RWPE2 (cell line): ENCODE data around the gene TOMM5.

ENCODE experiments used
- ATAC-seq: fragments of 200-7000 bp; cut with Tn5 transposase; 3 replicates; pipeline ENCODE4 v1.9.1; 2021; ENCODE audit warnings: low read depth
- DNase-seq: peaks from one replicate; pipeline ENCODE4 v3.0.0-alpha.2; 2020; ENCODE audit warnings: low spot score
- H3K27ac ChIP-seq: fragments of 450-650 bp; 2 replicates; pipeline ENCODE4 v1.5.1; 2017; ENCODE audit warnings: mild to moderate bottlenecking; ENCODE audit not compliant: poor library complexity, severe bottlenecking
- H3K27me3 ChIP-seq: fragments of 250-450 bp; sonication (Bioruptor Pico); 2 replicates; pipeline ENCODE4 v1.5.1; 2021; ENCODE audit warnings: mild to moderate bottlenecking, moderate library complexity; ENCODE audit not compliant: insufficient read depth, poor library complexity, severe bottlenecking
- H3K36me3 ChIP-seq: fragments of 250-450 bp; sonication (Bioruptor Pico); 2 replicates; pipeline ENCODE4 v1.5.1; 2020; ENCODE audit warnings: low read depth, mild to moderate bottlenecking, moderate library complexity
- H3K4me1 ChIP-seq: fragments of 250-450 bp; sonication (Bioruptor Pico); 2 replicates; pipeline ENCODE4 v1.5.1; 2021; ENCODE audit warnings: mild to moderate bottlenecking, moderate library complexity; ENCODE audit not compliant: insufficient read depth, poor library complexity, severe bottlenecking
- H3K4me3 ChIP-seq: fragments of 250-450 bp; sonication (Bioruptor Pico); 2 replicates; pipeline ENCODE4 v1.5.1; 2021; ENCODE audit warnings: mild to moderate bottlenecking, moderate library complexity; ENCODE audit not compliant: severe bottlenecking
- H3K9me3 ChIP-seq: fragments of 250-450 bp; sonication (Bioruptor Pico); 2 replicates; pipeline ENCODE4 v1.5.1; 2021; ENCODE audit warnings: mild to moderate bottlenecking, moderate library complexity; ENCODE audit not compliant: severe bottlenecking
- CTCF ChIP-seq: fragments of 450-650 bp; IDR thresholded peaks from one replicate; pipeline ENCODE4 v1.5.1; 2017; ENCODE audit warnings: mild to moderate bottlenecking, moderate library complexity; ENCODE audit not compliant: poor library complexity, severe bottlenecking

The TOMM5 gene

GRCh38 chr9:37625758-37626147 lies 33.4 kb upstream of the TOMM5 start:
- no peak for TF ChIP-seq CTCF
- H3K27me3 ChIP-seq: no peaks in the 10 kb centered on the region
- no peaks in the 10 kb centered on the region for H3K9me3 ChIP-seq
- no peak overlapping the region for H3K4me3 ChIP-seq
- no peaks in the 10 kb centered on the region for H3K4me1 ChIP-seq
- no peaks in the 10 kb centered on the region for H3K36me3 ChIP-seq
- DNase-seq (no peak), ATAC-seq (no peak)
- H3K27ac ChIP-seq: no peak overlapping the region

DNA sequence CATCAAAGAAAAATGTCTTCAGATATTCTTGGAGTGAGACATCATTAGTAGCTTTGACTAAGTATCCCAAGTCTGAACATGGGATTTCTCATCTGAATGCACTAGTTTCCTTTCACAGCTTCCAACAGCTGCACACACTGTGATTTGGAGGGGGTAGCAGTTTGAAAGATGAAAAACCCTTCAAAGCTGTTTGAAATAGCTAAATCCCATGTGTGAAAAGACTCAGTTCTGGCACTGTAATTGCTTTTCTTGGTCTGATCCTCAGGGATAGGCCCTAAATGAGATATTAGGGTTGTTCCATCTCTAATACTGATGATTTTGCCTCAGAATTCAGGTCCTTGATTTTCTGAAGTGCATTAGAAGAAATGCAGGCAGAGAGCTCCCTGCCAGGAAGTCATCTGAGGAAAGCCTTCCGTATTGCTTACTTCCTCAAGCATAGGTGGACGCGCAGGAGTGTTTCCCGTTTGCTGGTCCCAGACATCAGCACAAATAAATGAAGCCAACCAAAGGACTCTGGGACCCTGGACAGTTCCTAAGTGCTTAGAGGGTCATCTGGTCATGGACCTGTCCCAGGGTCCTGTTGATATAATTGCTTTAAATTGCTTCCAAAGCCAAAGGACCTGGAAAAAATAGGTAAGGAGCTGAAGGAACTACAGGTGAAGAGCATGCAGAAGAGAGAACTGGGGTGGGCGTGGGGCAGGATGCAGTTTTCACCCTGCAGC lies 32.8 kb upstream of the TOMM5 start:
- Histone ChIP-seq H3K4me3 (no peak overlapping the region), H3K4me1 (no peaks in the 10 kb centered on the region), H3K36me3 (no peaks in the 10 kb centered on the region), H3K9me3 (no peaks in the 10 kb centered on the region), H3K27ac (no peak overlapping the region), H3K27me3 (no peaks in the 10 kb centered on the region)
- TF ChIP-seq CTCF: no peak
- DNase-seq (no peak), ATAC-seq (no peak)

GRCh38 chr9:37624073-37624472 lies 31.7 kb upstream of the TOMM5 start:
- Histone ChIP-seq H3K36me3 (no peaks in the 10 kb centered on the region), H3K27ac (no peak overlapping the region), H3K9me3 (no peaks in the 10 kb centered on the region), H3K4me1 (no peaks in the 10 kb centered on the region), H3K4me3 (no peak overlapping the region), H3K27me3 (no peaks in the 10 kb centered on the region)
- DNase-seq: no peak
- no peak for ATAC-seq
- no peak for TF ChIP-seq CTCF

DNA sequence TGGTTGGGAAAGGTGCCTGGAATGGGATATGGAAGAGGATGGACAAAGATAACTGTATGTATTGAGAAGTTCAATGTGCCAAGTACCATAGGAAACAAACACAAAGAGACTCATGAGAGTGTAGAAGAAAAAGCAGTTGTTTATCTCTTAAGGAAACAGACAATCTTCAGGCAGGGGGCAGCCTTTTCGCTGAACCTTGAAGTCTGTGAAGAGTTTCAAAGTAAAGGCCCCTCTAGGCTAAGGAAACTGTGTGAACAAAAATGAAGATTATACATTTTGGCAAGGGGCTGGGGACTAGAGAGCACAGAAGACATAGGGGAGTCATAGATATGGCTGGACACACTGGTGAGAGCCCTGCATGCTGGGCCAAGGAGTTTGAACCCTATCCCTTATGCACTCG lies 30.9 kb upstream of the TOMM5 start:
- Histone ChIP-seq H3K36me3 (no peaks in the 10 kb centered on the region), H3K27me3 (no peaks in the 10 kb centered on the region), H3K27ac (no peak overlapping the region), H3K9me3 (no peaks in the 10 kb centered on the region), H3K4me1 (no peaks in the 10 kb centered on the region), H3K4me3 (no peak overlapping the region)
- no peak for TF ChIP-seq CTCF
- ATAC-seq: no peak
- DNase-seq: no peak

DNA sequence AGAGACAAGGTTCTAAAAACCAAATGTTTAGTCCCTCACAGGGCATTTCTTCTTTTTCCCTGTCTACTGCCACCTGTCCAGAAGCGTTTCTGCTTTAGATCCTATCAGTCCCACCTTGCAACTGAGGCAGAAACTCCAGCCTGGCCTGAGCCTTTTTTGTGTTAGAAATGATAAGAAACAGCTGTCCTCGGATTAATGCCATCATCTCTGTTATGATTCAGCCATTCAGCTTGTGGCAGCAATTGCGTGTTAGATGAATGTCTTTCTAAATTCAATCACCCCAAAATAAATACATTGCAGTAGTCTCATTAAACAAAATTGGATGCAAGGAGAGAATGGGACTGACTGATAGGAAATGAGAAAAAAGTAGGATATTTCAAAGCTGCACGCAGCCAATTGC lies 30.1 kb upstream of the TOMM5 start:
- no peak overlapping the region for H3K4me3 ChIP-seq
- H3K27me3 ChIP-seq: no peaks in the 10 kb centered on the region
- no peak overlapping the region for H3K27ac ChIP-seq
- DNase-seq (no peak), ATAC-seq (no peak)
- H3K4me1 ChIP-seq: no peaks in the 10 kb centered on the region
- H3K36me3 ChIP-seq: no peaks in the 10 kb centered on the region
- no peak for TF ChIP-seq CTCF
- H3K9me3 ChIP-seq: no peaks in the 10 kb centered on the region
